GM19043 (cell line): ENCODE measurements around the gene CLCN6.

Experiments used
- ATAC-seq: cut with Tn5 transposase; IDR thresholded peaks from one replicate; pipeline ENCODE4 v1.9.1; 2021; ENCODE audit warnings: low read depth; ENCODE audit not compliant: unreplicated experiment

Gene CLCN6

GRCh38 chr1:11823366-11824137 lies 17.6 kb downstream of the CLCN6 start:
- ATAC-seq = no peak

GRCh38 chr1:11825131-11825530 lies 19.1 kb downstream of the CLCN6 start:
- ATAC-seq = no peak

GRCh38 chr1:11826946-11827345 lies 21.0 kb downstream of the CLCN6 start:
- no peak for ATAC-seq

- ATAC-seq = no peak
These were observed 22.5 kb downstream of the CLCN6 start for GRCh38 chr1:11828511-11828910.

- ATAC-seq = no peak
These were observed 26.1 kb downstream of the CLCN6 start for GRCh38 chr1:11831945-11832725.

GRCh38 chr1:11833497-11833896 lies 27.5 kb downstream of the CLCN6 start:
- no peak for ATAC-seq

GRCh38 chr1:11833900-11834299 lies 27.9 kb downstream of the CLCN6 start:
- ATAC-seq = no peak

GRCh38 chr1:11835441-11836225 lies 29.6 kb downstream of the CLCN6 start:
- no peak for ATAC-seq

- no peak for ATAC-seq
These were observed 31.2 kb downstream of the CLCN6 start for GRCh38 chr1:11836955-11837766.

- no peak for ATAC-seq
These were observed 31.9 kb downstream of the CLCN6 start for GRCh38 chr1:11837767-11838348.

- no peak for ATAC-seq
These were observed 32.6 kb downstream of the CLCN6 start for GRCh38 chr1:11838349-11839272.

- ATAC-seq = no peak
These were observed 34.0 kb downstream of the CLCN6 start for GRCh38 chr1:11839727-11840705.

- no peak for ATAC-seq
These were observed 35.5 kb downstream of the CLCN6 start for GRCh38 chr1:11841245-11842153.

GRCh38 chr1:11842154-11843041 lies 36.4 kb downstream of the CLCN6 start:
- no peak for ATAC-seq

- no peak for ATAC-seq
These were observed 39.8 kb downstream of the CLCN6 start for GRCh38 chr1:11845641-11846335.
